Loucy (cell line): ENCODE data around the gene MEST.
"Not testable (repeated sequence)": the region's sequence is repeated elsewhere in the genome, so short reads cannot be mapped to it uniquely, and the experiment has no call there.

Experiments used
- H2AFZ ChIP-seq: fragments of 200-600 bp; sonication (generic); 2 replicates; pipeline ENCODE4 v1.6.0; 2016; ENCODE audit warnings: antibody characterized with exemption, mild to moderate bottlenecking, low read length, moderate library complexity
- H3F3A ChIP-seq: fragments of 200-600 bp; 2 replicates; pipeline ENCODE4 v1.6.0; 2016; ENCODE audit warnings: antibody characterized with exemption, low read depth, mild to moderate bottlenecking
- H3K27me3 ChIP-seq: fragments of 200-600 bp; sonication (generic); 2 replicates; pipeline ENCODE4 v1.6.1; 2014; ENCODE audit warnings: low read length, mild to moderate bottlenecking; ENCODE audit not compliant: insufficient read depth, poor library complexity, severe bottlenecking
- H3K36me3 ChIP-seq: fragments of 200-600 bp; sonication (generic); 2 replicates; pipeline ENCODE4 v1.6.1; 2016; ENCODE audit warnings: low read length; ENCODE audit not compliant: insufficient read depth
- H3K4me1 ChIP-seq: fragments of 200-600 bp; sonication (generic); 2 replicates; pipeline ENCODE4 v1.5.1; 2014; ENCODE audit warnings: low read length, mild to moderate bottlenecking; ENCODE audit not compliant: insufficient read depth, poor library complexity, severe bottlenecking
- H3K4me2 ChIP-seq: fragments of 200-600 bp; sonication (generic); 2 replicates; pipeline ENCODE4 v1.6.0; 2014; ENCODE audit warnings: antibody characterized with exemption, low read length, low read depth, mild to moderate bottlenecking; ENCODE audit not compliant: poor library complexity, severe bottlenecking
- H3K4me3 ChIP-seq: fragments of 200-600 bp; sonication (generic); 2 replicates; pipeline ENCODE4 v1.5.1; 2014; ENCODE audit warnings: low read length, mild to moderate bottlenecking, mixed read lengths; ENCODE audit not compliant: poor library complexity, severe bottlenecking
- H3K79me2 ChIP-seq: fragments of 200-600 bp; sonication (generic); 2 replicates; pipeline ENCODE4 v1.6.1; 2014; ENCODE audit warnings: low read length; ENCODE audit not compliant: insufficient read depth
- H3K9ac ChIP-seq: fragments of 200-600 bp; sonication (generic); 2 replicates; pipeline ENCODE4 v1.6.0; 2014; ENCODE audit warnings: mild to moderate bottlenecking, low read depth, low read length, moderate library complexity; ENCODE audit not compliant: poor library complexity, severe bottlenecking
- H3K9me2 ChIP-seq: fragments of 200-600 bp; sonication (generic); replicated peaks from 2 replicates; pipeline ENCODE4 v1.6.1; 2016; ENCODE audit warnings: low read depth, low read length, mixed read lengths
- H3K9me3 ChIP-seq: fragments of 200-600 bp; sonication (generic); 2 replicates; pipeline ENCODE4 v1.6.1; 2014; ENCODE audit warnings: mild to moderate bottlenecking, antibody characterized with exemption, low read length, low read depth; ENCODE audit not compliant: insufficient read depth
- H4K20me1 ChIP-seq: fragments of 200-600 bp; sonication (generic); 2 replicates; pipeline ENCODE4 v1.6.0; 2014; ENCODE audit warnings: antibody characterized with exemption, low read length, mild to moderate bottlenecking; ENCODE audit not compliant: insufficient read depth, poor library complexity, severe bottlenecking
- CTCF ChIP-seq: fragments of 200-600 bp; sonication (generic); conservative IDR thresholded peaks from 2 replicates; pipeline ENCODE4 v1.5.1; 2014; ENCODE audit warnings: mild to moderate bottlenecking, antibody characterized with exemption, low read length
- EZH2phosphoT487 ChIP-seq: fragments of 200-600 bp; IDR thresholded peaks from 2 replicates; pipeline ENCODE4 v1.6.1; 2018; ENCODE audit warnings: antibody characterized with exemption, mild to moderate bottlenecking, moderate library complexity, borderline replicate concordance

The MEST gene

GRCh38 chr7:130521258-130521951 lies 29.5 kb downstream of the MEST start:
- no peaks in the 10 kb centered on the region for H3F3A ChIP-seq
- H4K20me1 ChIP-seq = no peaks in the 10 kb centered on the region
- H3K4me3 ChIP-seq = no peak overlapping the region
- no peak overlapping the region for H3K4me2 ChIP-seq
- H3K4me1 ChIP-seq = no peaks in the 10 kb centered on the region
- no peak overlapping the region for H3K9ac ChIP-seq
- H3K27me3 ChIP-seq = no peaks in the 10 kb centered on the region
- peaks cover 11% of the 10 kb centered on the region; the same call in 1 of the 2 replicates for H3K36me3 ChIP-seq
- H3K79me2 ChIP-seq = no peaks in the 10 kb centered on the region
- H3K9me3 ChIP-seq = no peaks in the 10 kb centered on the region
- TF ChIP-seq CTCF (no peak), EZH2phosphoT487 (no peak)
- H3K9me2 ChIP-seq = no peaks in the 10 kb centered on the region
- no peak overlapping the region for H2AFZ ChIP-seq

GRCh38 chr7:130523519-130524125 lies 31.7 kb downstream of the MEST start:
- H3K9me3 ChIP-seq, H3K4me3 ChIP-seq, H3K9me2 ChIP-seq, H3F3A ChIP-seq, H3K27me3 ChIP-seq, H4K20me1 ChIP-seq, H3K36me3 ChIP-seq, H3K79me2 ChIP-seq, H3K9ac ChIP-seq, H3K4me2 ChIP-seq, H3K4me1 ChIP-seq, H2AFZ ChIP-seq: not testable (repeated sequence)

- Histone ChIP-seq H3K9me3 (no peaks in the 10 kb centered on the region), H3K79me2 (no peaks in the 10 kb centered on the region), H3K9ac (no peak overlapping the region), H4K20me1 (no peaks in the 10 kb centered on the region), H3K4me1 (no peaks in the 10 kb centered on the region), H3K4me3 (no peak overlapping the region), H2AFZ (no peak overlapping the region), H3K9me2 (no peaks in the 10 kb centered on the region), H3F3A (no peaks in the 10 kb centered on the region), H3K4me2 (no peak overlapping the region), H3K36me3 (peaks cover 4% of the 10 kb centered on the region; the same call in 1 of the 2 replicates), H3K27me3 (no peaks in the 10 kb centered on the region)
- TF ChIP-seq CTCF = no peak
- no peak for TF ChIP-seq EZH2phosphoT487
Observed at GRCh38 chr7:130524628-130525027, 32.7 kb downstream of the MEST start.

- not testable (repeated sequence) for H4K20me1 ChIP-seq, H3K9me2 ChIP-seq, H3K27me3 ChIP-seq, H2AFZ ChIP-seq, H3F3A ChIP-seq, H3K4me2 ChIP-seq, H3K9me3 ChIP-seq, H3K79me2 ChIP-seq, H3K4me3 ChIP-seq, H3K9ac ChIP-seq, H3K36me3 ChIP-seq, H3K4me1 ChIP-seq
Observed at GRCh38 chr7:130527752-130528355, 36.0 kb downstream of the MEST start.
